Measurements from ENCODE around the gene NARF.
"Not testable (repeated sequence)": the region's sequence is repeated elsewhere in the genome, so short reads cannot be mapped to it uniquely, and the experiment has no call there.

GRCh38 chr17:82511642-82512041 is 53.1 kb downstream of the NARF start:
- not testable (repeated sequence) for TF ChIP-seq POLR2A, EP300 (IDR thresholded peaks at IDR 0.05)
- TF ChIP-seq, protein P1, sequence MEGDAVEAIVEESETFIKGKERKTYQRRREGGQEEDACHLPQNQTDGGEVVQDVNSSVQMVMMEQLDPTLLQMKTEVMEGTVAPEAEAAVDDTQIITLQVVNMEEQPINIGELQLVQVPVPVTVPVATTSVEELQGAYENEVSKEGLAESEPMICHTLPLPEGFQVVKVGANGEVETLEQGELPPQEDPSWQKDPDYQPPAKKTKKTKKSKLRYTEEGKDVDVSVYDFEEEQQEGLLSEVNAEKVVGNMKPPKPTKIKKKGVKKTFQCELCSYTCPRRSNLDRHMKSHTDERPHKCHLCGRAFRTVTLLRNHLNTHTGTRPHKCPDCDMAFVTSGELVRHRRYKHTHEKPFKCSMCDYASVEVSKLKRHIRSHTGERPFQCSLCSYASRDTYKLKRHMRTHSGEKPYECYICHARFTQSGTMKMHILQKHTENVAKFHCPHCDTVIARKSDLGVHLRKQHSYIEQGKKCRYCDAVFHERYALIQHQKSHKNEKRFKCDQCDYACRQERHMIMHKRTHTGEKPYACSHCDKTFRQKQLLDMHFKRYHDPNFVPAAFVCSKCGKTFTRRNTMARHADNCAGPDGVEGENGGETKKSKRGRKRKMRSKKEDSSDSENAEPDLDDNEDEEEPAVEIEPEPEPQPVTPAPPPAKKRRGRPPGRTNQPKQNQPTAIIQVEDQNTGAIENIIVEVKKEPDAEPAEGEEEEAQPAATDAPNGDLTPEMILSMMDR (IDR thresholded peaks at IDR 0.05), result not testable (repeated sequence)
